ENCODE measurements around the gene KRT85. TPM values are rescaled to one million over a fixed set of nuclear protein-coding genes. Genes with fewer than 3 reads are reported as not detected.

The KRT85 gene
- total RNA-seq, 1 donor from 2014 or later = not detected

GRCh38 chr12:52403561-52403960 lies 36.3 kb upstream of the KRT85 start:
- TF ChIP-seq EZH2 (IDR thresholded peaks at IDR 0.05; ENCODE audit: insufficient read depth, low read length) (no peak), CTCF (IDR thresholded peaks at IDR 0.05; ENCODE audit: insufficient read depth, low read depth, low read length) (no peak)
- no peak overlapping the region for H3K4me3 ChIP-seq (ENCODE audit: insufficient read depth, low read depth, low read length)
- Mint-ChIP-seq H3K4me1 (ENCODE audit: low read depth, unreplicated experiment) (no peaks in the 10 kb centered on the region), H3K4me3 (ENCODE audit: unreplicated experiment) (no peak overlapping the region), H3K27ac (ENCODE audit: unreplicated experiment) (no peak overlapping the region), H3K36me3 (ENCODE audit: low read depth, unreplicated experiment) (no peaks in the 10 kb centered on the region), H3K27me3 (ENCODE audit: low read depth, unreplicated experiment) (peaks cover 77% of the 10 kb centered on the region), H3K9me3 (ENCODE audit: unreplicated experiment) (peaks cover 6% of the 10 kb centered on the region)
- H3K36me3 ChIP-seq (ENCODE audit: insufficient read depth, low read length) = no peaks in the 10 kb centered on the region
- H3K27me3 ChIP-seq (ENCODE audit: insufficient read depth, low read length) = peaks cover 5% of the 10 kb centered on the region
- H3K27ac ChIP-seq (ENCODE audit: low read depth, low read length) = no peak overlapping the region
- no peak overlapping the region for H2AFZ ChIP-seq (ENCODE audit: low read depth, low read length)
- no peaks in the 10 kb centered on the region for H4K20me1 ChIP-seq (ENCODE audit: insufficient read depth, low read length)
- no peaks in the 10 kb centered on the region for H3K9me3 ChIP-seq (ENCODE audit: insufficient read depth, low read depth, low read length)
- FAIRE-seq (no peak), DNase-seq (ENCODE audit: low read depth) (no peak)
- H3K9ac ChIP-seq (ENCODE audit: low read length) = no peak overlapping the region
- H3K79me2 ChIP-seq (ENCODE audit: insufficient read depth, low read length) = no peaks in the 10 kb centered on the region
- no peaks in the 10 kb centered on the region for H3K4me1 ChIP-seq (ENCODE audit: insufficient read depth, low read length)
- no peak overlapping the region for H3K4me2 ChIP-seq (ENCODE audit: low read length)

GRCh38 chr12:52402873-52403540 lies 35.7 kb upstream of the KRT85 start:
- no peaks in the 10 kb centered on the region for H3K36me3 ChIP-seq (ENCODE audit: insufficient read depth, low read length)
- no peak overlapping the region for H3K4me3 ChIP-seq (ENCODE audit: insufficient read depth, low read depth, low read length)
- peaks cover 74% of the 10 kb centered on the region for H3K27me3 Mint-ChIP-seq (ENCODE audit: low read depth, unreplicated experiment)
- H3K9me3 Mint-ChIP-seq (ENCODE audit: unreplicated experiment) = peaks cover 3% of the 10 kb centered on the region
- H3K4me1 ChIP-seq (ENCODE audit: insufficient read depth, low read length) = no peaks in the 10 kb centered on the region
- H3K4me2 ChIP-seq (ENCODE audit: low read length) = no peak overlapping the region
- DNase-seq (ENCODE audit: low read depth) (no peak), FAIRE-seq (no peak)
- H3K36me3 Mint-ChIP-seq (ENCODE audit: low read depth, unreplicated experiment) = no peaks in the 10 kb centered on the region
- no peak overlapping the region for H3K4me3 Mint-ChIP-seq (ENCODE audit: unreplicated experiment)
- no peak for TF ChIP-seq CTCF (IDR thresholded peaks at IDR 0.05; ENCODE audit: insufficient read depth, low read depth, low read length)
- TF ChIP-seq EZH2 (IDR thresholded peaks at IDR 0.05; ENCODE audit: insufficient read depth, low read length) = no peak
- no peaks in the 10 kb centered on the region for H3K79me2 ChIP-seq (ENCODE audit: insufficient read depth, low read length)
- no peaks in the 10 kb centered on the region for H3K4me1 Mint-ChIP-seq (ENCODE audit: low read depth, unreplicated experiment)
- H2AFZ ChIP-seq (ENCODE audit: low read depth, low read length) = no peak overlapping the region
- H3K9me3 ChIP-seq (ENCODE audit: insufficient read depth, low read depth, low read length) = no peaks in the 10 kb centered on the region
- no peak overlapping the region for H3K27ac Mint-ChIP-seq (ENCODE audit: unreplicated experiment)
- H3K9ac ChIP-seq (ENCODE audit: low read length) = no peak overlapping the region
- no peaks in the 10 kb centered on the region for H4K20me1 ChIP-seq (ENCODE audit: insufficient read depth, low read length)
- peaks cover 6% of the 10 kb centered on the region for H3K27me3 ChIP-seq (ENCODE audit: insufficient read depth, low read length)
- no peak overlapping the region for H3K27ac ChIP-seq (ENCODE audit: low read depth, low read length)

- Histone ChIP-seq H3K27me3 (ENCODE audit: insufficient read depth, low read length) (peaks cover 10% of the 10 kb centered on the region), H3K4me1 (ENCODE audit: insufficient read depth, low read length) (no peaks in the 10 kb centered on the region), H3K9me3 (ENCODE audit: insufficient read depth, low read depth, low read length) (no peaks in the 10 kb centered on the region), H3K9ac (ENCODE audit: low read length) (no peak overlapping the region), H3K36me3 (ENCODE audit: insufficient read depth, low read length) (no peaks in the 10 kb centered on the region), H3K4me3 (ENCODE audit: insufficient read depth, low read depth, low read length) (no peak overlapping the region), H3K27ac (ENCODE audit: low read depth, low read length) (no peak overlapping the region), H3K4me2 (ENCODE audit: low read length) (no peak overlapping the region), H2AFZ (ENCODE audit: low read depth, low read length) (no peak overlapping the region), H3K79me2 (ENCODE audit: insufficient read depth, low read length) (no peaks in the 10 kb centered on the region), H4K20me1 (ENCODE audit: insufficient read depth, low read length) (no peaks in the 10 kb centered on the region)
- Mint-ChIP-seq H3K4me1 (ENCODE audit: low read depth, unreplicated experiment) (no peaks in the 10 kb centered on the region), H3K27ac (ENCODE audit: unreplicated experiment) (no peak overlapping the region), H3K27me3 (ENCODE audit: low read depth, unreplicated experiment) (peaks cover 81% of the 10 kb centered on the region), H3K4me3 (ENCODE audit: unreplicated experiment) (no peak overlapping the region), H3K36me3 (ENCODE audit: low read depth, unreplicated experiment) (no peaks in the 10 kb centered on the region), H3K9me3 (ENCODE audit: unreplicated experiment) (peaks cover 3% of the 10 kb centered on the region)
- DNase-seq (ENCODE audit: low read depth) (no peak), FAIRE-seq (no peak)
- TF ChIP-seq EZH2 (IDR thresholded peaks at IDR 0.05; ENCODE audit: insufficient read depth, low read length) (no peak), CTCF (IDR thresholded peaks at IDR 0.05; ENCODE audit: insufficient read depth, low read depth, low read length) (no peak)
Observed at GRCh38 chr12:52402377-52402776, 35.1 kb upstream of the KRT85 start.

Data from astrocyte (in vitro differentiated cells and primary cell).